ENCODE results near the gene SLC44A1.

The SLC44A1 gene

DNA sequence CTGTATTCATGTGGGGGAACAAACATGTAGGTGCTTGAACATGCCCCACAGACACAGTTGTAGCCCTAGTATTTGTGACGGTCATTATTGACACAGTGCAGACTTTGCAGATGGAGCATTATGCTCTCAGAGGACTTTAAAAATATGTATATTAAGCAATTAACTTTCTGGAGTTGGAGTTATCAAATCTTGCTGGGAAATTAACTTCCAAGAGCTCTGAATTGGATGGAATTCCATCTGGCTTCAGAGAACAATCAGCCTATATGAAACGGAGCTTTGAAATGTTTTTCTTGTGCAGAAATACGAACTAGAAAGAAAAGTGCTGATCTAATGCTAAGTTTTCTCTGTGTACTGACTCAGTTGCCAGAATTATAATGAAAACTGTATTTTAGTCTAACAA lies 152.4 kb downstream of the SLC44A1 start:
- no peak for DNase-seq

DNA sequence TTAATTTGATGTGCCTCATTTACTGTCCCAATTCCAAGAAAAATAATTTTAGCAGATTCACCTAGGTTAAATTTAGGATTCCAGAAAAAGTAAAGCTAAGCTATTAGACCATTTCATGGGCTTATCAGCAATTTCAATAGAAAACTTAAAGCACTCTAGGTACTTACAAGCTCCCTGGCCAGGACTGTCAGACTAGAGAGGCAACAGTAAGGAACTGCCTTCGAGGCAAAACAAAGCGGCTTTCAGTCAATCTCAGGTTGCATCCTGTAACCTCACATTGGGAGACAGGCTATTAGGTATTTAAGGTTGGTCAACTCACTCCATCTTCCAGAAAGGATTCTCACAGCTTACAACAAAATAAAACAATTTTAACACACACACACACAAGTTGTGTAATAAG lies 154.7 kb downstream of the SLC44A1 start:
- DNase-seq, result no peak

DNA sequence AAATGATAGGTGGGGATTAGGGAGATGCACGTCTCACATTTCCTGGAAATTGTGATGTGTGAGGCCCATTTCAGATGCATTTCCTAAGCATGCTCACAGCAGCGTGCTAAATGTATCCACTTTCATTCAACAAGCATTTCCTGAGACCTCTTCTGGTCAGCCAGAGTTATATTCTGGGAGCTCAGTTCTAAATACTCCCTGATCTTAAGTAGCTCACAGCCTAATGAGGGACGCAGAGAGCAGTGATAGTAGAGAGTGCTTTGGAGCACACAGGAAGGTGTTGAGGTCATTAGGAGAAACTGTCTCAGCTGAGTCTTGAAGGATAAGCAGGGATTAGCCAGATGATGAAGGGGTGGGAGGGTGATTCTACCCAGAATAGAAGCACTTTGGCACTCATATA lies 157.2 kb downstream of the SLC44A1 start:
- DNase-seq, result no peak

DNA sequence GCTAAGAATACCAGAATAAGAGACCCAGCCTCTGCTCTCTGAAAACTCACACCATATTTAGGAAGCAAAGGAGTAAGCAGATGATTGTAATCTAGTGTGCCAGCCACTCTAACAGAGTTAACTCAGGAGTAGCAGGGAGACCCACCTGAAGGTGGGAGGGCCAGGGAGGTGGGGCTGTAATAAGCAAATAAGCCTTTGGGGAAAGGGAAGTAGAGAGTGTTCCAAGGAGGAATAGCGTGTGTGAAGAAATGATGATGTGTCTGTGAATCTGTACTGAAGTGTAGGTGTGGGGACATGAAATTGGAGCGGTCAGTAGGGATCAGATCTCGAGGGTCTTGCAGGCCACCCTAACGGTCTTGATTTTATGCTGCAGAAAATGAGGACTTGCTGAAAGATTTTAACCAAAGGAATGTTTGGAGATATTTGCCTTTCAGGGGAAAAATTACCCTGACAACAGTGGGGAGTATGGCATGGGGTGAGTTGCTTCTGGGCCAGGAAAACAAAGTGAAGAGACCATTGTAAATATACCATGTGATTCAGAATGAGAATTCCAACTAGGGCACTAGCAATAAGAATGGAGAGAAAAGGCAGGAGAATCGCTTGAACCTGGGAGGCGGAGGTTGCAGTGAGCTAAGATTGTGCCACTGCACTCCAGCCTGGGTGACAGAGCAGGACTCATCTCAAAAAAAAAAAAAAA lies 159.2 kb downstream of the SLC44A1 start:
- no peak for DNase-seq

DNA sequence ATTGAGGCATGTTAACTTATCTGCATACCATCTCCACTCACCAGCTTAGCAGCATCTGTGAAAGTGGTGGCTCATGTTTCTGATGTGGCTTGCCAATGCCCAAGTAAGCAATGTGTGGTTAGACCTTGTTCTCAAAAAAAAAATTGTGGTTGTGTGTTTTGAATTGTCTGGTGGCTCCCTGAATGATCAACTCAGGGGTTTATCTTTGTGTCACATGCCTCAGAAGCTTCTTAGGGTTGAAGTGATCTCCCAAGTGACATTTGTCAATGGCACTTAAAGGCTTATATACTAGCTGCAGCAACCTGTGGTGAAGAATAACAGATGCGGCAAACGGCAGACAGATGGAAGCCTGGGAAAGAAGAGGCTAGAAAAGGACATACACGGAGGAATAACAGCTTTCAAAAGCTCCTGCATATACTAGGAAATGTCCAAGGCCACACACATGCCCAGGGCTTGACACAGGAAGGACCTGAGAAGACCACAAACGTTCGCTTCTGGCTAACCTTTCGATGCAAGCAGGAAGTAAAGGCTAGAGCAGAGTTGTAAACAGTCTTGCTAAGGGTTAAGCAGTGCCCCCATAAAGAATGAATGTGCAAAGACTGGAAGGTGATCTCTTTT lies 161.2 kb downstream of the SLC44A1 start:
- DNase-seq, result no peak

DNA sequence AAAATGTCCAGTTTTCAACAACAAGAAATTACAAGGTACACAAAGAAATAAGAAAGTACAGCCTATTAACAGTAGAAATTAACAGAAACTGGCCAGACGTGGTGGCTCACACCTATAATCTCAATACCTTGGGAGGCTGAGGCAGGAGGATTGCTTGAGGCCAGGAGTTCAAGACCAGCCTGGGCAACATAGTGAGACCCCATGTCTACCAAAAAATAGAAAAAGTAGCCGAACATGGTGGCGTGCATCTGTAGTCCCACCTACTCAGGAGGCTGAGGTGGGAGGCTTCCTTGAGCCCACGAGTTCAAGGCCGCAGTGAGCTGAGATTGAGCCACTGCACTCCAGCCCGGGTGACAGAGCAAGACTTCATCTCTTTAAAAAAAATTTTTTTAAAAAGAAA lies 161.9 kb downstream of the SLC44A1 start:
- DNase-seq, result no peak

DNA sequence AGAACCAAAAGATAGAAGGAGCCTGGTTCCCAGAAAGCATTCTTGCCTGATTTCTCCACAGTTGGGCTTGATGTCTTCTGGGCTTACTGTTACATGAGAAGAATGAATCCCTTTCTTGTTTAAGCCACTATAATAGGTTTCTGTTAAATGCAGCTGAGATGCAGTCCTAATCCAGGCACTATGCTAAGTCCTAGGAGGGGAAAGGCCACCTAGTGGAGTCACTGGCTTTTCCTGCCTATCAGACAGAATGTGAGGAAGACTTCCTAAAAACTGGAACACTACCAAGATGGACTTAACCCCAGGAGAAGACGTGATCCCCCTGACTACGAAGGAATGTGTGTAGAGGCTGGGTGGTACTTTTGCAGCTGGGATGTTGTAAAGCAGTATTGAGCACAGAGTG lies 169.1 kb downstream of the SLC44A1 start:
- DNase-seq, result no peak

DNA sequence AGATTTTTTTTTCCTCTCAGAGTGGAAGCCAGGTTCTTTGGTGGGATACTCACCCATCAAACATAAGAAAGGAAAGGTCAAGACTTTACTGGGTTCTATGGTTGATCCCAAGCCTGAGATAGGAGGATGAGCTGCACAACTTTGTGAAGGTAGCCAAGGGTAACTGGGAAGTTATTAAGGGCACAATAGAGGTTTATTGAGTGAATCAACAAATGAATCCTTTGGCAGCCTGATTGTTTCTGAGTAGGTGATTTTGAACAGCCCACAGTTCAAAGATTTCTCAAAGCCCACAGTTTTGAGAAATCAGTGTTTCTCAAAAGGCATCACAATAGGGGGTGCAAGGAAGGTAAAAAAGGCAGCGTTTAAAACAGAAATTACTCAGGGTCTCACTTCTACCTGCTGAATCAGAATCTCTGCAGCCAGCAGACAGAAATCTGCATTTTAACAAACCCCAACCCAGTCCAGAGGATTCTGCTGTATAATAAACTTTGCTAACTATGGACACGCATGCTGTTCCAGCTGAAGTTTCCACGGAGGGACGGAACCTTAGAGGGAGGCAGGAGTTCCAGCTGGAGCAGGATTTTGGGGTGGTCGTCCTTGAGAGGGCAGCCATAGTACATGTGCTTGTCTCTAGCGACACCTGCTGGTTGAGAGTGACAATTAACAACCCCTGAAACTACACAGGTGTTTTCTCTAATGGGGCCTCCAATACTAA lies 170.7 kb downstream of the SLC44A1 start:
- DNase-seq, result peak; percentile 50

DNA sequence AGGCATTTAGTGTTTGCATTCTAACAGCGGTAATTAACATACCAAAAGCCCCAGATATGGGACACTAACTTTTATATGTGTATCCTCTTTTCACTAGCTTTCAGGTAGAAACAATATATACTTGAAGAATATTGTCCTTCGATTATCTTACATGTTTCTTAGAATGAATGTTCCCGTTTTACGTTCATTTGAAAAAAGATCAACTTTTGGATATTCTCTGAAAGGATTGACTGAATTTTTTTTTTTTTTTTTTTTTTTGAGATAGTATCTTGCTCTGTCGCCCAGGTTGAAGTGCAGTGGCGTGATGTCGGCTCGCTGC lies 171.2 kb downstream of the SLC44A1 start:
- DNase-seq, result no peak

DNA sequence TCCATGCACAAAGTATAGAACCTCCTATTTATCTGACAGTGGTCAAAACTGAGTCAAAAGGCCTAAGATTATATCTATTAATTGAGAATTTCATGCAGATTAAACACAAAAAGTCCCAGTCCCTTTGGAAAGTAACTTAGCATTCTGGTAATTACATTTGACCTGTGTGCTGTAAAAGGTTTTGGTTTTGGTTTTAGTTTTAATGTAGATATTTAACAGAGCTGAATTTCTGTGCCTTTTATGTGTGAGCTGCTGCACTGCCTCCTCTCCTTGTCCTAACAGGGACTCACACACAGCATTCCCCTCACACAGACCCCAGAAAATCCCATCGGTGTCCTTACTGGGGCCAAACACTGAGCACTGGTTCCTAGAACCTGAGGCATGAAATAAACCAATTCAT lies 172.4 kb downstream of the SLC44A1 start:
- DNase-seq, result no peak

DNA sequence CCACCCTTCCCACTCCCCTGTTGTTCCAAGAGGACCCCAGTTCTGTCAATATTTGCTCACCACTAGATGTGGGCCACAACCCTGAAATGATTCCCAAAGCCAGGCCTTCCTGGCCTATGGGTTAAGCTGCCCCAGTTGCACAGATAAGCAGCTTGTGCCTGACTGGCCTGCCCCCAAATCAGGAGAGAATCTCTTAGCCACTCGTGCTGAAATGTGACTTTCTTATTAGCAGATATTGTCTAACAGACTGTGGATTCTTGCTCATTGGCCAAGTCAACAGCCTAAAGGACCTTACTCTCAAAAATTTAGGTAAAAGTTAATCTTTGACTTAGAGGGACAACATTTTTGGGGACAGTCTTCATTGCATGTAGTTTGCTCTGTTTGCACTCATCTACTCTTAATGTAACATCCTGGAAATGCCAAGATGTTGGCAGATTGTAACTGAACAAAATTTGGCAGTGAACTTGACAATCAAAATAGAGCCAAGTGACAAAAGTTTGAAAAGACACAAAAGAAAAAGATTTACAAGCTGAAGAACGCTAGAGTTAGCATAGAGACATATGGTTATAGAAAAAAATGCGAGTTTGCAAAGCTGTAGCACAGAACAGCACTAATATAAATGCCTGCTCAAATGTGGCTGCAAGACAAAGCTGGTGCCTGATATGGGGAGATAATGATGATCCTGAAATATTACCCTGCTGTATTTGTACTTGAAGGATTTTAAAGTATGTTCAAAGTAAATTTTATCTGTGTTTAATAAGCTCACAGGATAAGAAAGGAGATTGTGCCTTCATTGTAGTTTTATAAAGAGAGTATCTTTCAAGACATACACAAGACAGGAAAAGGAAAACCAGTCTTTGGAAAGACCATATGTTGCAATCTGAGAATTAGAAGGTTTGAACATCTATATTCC lies 174.4 kb downstream of the SLC44A1 start:
- no peak for DNase-seq

DNA sequence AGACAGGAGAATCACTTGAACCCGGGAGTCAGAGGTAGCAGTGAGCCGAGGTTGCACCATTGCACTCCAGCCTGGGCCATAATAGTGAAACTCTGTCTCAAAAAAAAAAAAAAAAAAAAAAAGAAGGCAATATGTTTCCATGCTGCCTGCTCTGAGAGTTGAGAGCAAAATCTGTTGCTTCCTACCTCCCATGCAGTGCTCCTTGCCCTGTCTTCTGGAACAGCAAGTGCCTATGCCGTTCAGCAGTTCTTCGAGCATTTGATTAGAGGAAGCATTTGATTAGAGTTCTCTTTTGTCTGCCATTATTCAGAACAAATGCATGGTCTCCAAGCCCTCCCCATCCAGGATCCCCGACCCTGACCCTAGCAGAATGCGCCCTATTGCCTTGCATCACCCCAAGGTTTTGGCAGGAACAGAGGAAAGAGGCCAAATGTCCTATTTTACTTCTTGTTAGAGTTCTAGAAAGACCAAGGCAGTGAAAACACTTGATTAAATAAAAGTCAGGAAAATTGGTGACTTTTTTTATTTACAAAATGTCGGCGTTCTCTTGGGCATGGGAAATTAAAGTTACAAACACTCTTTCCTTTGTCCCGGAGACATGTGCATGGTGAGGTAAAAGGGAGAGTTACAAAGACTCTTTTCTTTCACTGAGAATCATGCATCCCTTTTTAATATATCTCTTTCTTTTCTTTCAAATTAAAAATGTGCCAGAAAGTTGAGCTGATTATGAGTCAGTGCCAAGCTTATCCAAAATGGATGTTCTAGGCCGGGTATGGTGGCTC lies 175.6 kb downstream of the SLC44A1 start:
- no peak for DNase-seq

DNA sequence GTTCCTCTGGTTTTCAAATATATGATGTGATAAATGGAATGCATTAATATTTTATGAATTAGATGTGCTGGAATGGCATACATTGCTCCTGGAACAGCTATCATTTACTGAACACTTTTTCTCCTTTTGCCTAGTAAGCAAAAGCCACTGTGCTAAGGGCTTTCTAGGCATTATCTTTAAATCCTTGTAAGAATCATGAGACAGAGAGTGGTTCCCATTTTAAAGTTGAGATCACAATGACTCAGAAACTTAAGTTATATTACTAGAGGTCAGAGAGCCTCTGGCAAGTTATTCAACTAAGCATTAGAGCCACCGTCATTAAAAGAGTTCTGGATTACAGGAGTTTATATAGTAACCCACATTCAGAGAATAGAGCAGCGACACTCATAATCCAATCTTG lies 176.7 kb downstream of the SLC44A1 start:
- no peak for DNase-seq

DNA sequence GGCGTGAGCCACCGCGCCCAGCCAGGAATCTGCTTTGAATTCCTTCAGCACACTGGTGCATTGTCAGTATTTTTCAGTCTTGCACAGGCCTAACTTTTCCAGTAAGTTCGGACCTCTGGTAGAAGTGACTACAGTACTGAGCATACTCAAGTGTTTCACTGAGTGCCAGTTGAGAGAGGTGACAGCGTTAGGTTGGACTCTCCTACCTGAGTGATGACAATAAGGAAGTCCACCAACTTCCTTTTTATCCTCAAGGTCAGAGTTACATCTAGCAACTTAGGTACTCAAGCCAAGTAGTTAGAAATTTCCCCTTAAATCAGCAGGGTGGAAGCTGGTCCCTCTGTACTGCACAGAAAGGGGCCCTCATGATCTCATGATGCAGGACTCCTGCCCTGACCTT lies 177.4 kb downstream of the SLC44A1 start:
- no peak for DNase-seq

DNA sequence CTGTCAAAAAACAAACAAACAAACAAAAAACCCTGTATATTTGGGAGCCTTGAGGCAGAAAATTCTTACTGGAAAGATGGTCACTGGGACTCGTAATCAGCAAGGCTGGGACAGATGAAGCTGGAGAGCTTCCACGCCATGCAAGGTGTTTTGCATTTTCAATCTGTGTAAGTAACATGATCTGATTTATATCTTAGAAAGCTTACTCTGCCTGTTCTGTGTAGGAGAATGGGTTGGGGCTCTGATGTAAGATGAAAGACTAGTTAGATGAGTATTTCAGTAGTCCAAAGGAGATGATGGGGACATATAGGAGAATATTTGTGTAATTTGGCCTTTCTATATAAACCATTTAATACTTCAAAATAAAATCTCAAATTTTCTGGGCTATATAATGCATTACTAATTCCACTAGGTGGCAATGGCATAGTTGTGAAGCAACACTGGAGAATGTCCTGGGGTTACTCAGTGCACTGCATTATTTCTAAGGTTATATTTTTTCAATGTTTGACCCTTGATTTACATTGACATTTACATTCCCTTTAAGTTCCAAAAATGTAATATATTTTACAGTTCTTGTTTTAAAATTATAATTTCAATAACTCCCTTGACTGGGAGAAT lies 181.5 kb downstream of the SLC44A1 start:
- DNase-seq, result no peak

DNA sequence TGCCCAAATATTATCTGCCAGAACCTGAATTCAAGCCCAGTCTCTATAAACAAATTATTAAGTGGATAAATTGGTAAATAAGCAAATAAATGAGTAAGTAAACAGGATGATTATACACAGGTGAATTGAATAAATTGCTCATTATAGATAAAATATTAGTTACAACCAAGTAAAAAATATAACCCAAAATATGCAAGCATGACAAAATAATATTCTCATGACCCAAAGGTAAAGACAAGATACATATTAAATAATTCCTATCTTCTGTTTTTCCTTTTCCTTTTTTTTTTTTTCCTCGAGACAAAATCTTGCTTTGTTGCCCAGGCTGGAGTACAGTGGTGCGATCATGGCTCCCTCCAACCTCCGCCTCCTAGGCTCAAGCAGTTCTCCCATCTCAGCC lies 182.2 kb downstream of the SLC44A1 start:
- DNase-seq, result no peak

DNA sequence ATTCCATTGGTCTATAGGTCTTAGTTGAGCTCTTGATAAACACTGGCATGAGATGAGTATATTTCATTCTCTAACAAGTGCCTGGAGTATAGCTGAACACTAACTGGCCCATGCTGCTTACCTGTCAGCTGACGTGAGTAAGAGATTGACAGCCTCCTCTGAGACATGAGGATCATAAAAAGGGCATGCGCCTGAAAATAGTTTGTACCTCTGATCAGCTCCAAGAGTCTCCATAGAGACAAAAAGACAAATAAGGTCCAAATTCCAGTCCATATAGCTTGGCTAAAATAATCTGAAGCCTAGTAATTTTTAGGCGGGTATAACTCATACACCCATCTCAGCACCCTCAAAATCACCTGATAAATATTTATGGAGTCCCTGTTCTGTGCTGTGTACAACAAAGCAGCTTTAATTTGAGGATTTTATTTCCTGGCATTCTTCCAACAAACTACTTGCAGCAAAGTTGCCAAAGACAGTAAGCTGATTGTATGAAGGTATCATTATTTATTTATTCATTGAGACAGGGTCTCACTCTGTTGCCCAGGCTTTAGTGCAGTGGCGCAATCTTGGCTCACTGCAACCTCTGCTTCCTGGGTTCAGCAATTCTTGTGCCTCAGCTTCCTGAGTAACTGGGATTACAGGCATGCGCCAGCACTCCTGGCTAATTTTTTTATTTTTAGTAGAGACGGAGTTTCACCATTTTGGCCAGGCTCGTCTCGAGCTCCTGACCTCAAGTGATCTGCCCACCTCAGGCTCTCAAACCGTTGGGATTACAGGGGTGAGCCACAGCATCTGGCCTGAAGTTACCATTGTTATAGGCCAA lies 187.2 kb downstream of the SLC44A1 start:
- no peak for DNase-seq

DNA sequence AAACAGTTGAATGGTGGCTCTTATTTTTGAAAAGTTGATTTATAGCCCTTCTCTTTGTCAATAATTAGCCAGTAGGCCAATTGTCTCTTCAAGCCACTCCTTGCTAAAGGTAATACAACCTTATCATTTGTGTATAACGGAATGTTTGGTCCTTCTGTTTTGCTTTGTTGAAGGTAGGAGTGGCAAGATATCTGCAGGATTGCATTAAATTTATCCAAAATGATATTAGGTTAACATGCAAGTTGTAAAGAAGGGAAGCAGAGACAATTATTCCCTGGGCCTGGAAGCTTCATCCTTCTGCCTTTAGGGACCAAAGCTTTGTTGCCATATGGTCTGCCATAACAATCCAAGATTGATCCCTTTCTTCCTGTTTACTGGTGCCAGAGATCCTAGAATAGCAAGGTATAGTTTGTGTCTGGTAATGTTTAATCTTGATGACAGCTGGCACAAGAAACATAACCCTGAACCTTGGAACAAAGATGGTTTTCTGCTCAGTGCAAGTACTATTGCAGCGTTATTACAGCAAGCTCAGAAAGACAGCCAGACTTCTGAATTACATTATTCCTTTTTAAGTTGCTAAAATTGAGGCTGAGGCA lies 187.9 kb downstream of the SLC44A1 start:
- DNase-seq, result no peak

DNA sequence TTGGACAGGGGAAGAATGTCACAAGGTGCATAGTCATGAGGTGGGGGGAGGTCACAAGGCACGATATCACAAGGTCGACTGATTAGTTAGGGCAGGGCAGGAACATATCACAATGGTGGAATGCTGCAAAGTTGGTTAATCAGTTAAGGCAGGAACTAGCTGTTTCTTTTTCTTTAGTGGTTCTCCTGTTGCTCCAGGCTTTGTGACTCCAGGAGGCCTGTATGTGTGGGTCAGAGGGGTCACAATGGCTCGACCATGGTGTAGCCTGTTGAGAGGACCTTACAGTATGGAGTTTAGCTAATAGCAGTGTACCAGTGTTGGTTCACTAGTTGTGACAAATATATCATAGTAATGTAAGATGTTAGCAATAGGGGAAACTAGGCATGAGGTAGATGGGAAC lies 191.0 kb downstream of the SLC44A1 start:
- DNase-seq, result no peak

DNA sequence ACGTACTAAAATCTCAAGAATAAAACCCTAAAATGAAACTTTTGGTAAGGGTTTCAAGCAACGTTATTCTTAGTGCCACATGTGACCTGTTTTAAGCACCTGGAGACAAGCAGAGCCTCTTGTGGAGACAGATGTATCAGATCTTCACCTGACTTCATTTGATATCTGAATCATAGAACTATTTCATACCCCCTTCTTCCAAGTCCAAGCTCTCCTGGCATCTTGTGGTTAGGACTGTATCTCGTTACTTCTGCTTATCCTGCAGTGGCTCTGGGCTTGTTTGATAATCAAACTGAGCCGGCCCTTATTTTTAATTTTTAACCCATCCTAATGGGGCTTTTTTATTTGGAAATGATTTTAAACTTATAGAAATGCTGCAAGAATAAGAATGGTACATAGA lies 192.3 kb downstream of the SLC44A1 start:
- no peak for DNase-seq

DNA sequence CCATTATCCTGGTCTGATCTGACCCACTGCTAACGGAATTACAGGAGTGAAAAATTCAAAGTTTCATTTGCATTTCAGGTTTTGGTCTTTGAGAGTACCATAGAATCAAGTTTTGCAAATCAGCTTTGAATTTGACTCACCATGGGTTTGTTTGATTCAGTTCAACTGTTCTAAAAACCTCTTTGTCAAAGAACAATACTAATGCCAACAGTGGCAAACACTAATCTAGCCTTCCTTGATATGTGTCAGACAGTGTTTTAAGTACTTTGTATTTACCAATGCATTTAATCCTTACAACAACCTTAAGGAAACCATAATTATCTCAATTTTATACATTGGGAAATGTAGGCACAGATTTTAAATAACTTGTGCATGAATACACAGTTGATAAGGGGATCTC lies 193.3 kb downstream of the SLC44A1 start:
- DNase-seq, result no peak
